Stimulated activated CD4-positive, alpha-beta T cell treated with anti-CD3 and anti-CD28 coated beads, Interleukin-2, amount 100 ng/mL, for 48 hours (primary cell): ENCODE measurements around the gene RAP1GDS1.
"Not testable (repeated sequence)": the region's sequence is repeated elsewhere in the genome, so short reads cannot be mapped to it uniquely, and the experiment has no call there.

Experiments
- DNase-seq, 2 donors: peaks; one replicate each; pipeline ENCODE4 v3.0.0-alpha.2; 2020

The RAP1GDS1 gene

GRCh38 chr4:98260579-98261404, at the start of gene RAP1GDS1:
Gene RAP1GDS1 (plus strand): TSS chr4:98261384. CDS start chr4:98261566, 182 bp downstream.
- DNase-seq, result peak; percentile 90 to 91

GRCh38 chr4:98222306-98222705, 38.9 kb upstream of the RAP1GDS1 start:
- DNase-seq, result no peak

GRCh38 chr4:98226396-98226795, 34.8 kb upstream of the RAP1GDS1 start:
- no peak for DNase-seq

GRCh38 chr4:98230961-98231360, 30.2 kb upstream of the RAP1GDS1 start:
- no peak for DNase-seq

GRCh38 chr4:98232202-98232601, 29.0 kb upstream of the RAP1GDS1 start:
- DNase-seq, result no peak

GRCh38 chr4:98237204-98237603, 24.0 kb upstream of the RAP1GDS1 start:
- no peak for DNase-seq

- DNase-seq, result no peak
Measured at GRCh38 chr4:98242063-98242462, 19.1 kb upstream of the RAP1GDS1 start.

GRCh38 chr4:98242538-98242937, 18.6 kb upstream of the RAP1GDS1 start:
- no peak for DNase-seq

- DNase-seq, result no peak
Measured at GRCh38 chr4:98245226-98245625, 16.0 kb upstream of the RAP1GDS1 start.

- DNase-seq, result no peak
Measured at GRCh38 chr4:98248934-98249333, 12.2 kb upstream of the RAP1GDS1 start.

GRCh38 chr4:98249831-98250230, 11.4 kb upstream of the RAP1GDS1 start:
- DNase-seq, result no peak

- no peak for DNase-seq
Measured at GRCh38 chr4:98253499-98253898, 7.7 kb upstream of the RAP1GDS1 start.

GRCh38 chr4:98260047-98260578, 1.1 kb upstream of the RAP1GDS1 start:
- DNase-seq, result peak; percentile 5 to 37

GRCh38 chr4:98261405-98262291, 464 bp downstream of the RAP1GDS1 start:
- peak; percentile 15 to 51 for DNase-seq

GRCh38 chr4:98262431-98262830, 1.2 kb downstream of the RAP1GDS1 start:
- no peak for DNase-seq

GRCh38 chr4:98267498-98267897, 6.3 kb downstream of the RAP1GDS1 start:
- DNase-seq, result no peak

GRCh38 chr4:98275145-98275544, 14.0 kb downstream of the RAP1GDS1 start:
- DNase-seq, result no peak

- no peak for DNase-seq
Measured at GRCh38 chr4:98283219-98284189, 22.3 kb downstream of the RAP1GDS1 start.

- no peak for DNase-seq
Measured at GRCh38 chr4:98284640-98285046, 23.5 kb downstream of the RAP1GDS1 start.

- no peak for DNase-seq
Measured at GRCh38 chr4:98285676-98286075, 24.5 kb downstream of the RAP1GDS1 start.

GRCh38 chr4:98287328-98287727, 26.1 kb downstream of the RAP1GDS1 start:
- no peak for DNase-seq

- DNase-seq, result not testable (repeated sequence)
Measured at GRCh38 chr4:98288671-98289070, 27.5 kb downstream of the RAP1GDS1 start.
